Measurements from ENCODE around the gene TTC32.

TTC32 gene

GRCh38 chr2:19914266-19914975, 12.6 kb upstream of the TTC32 start:
- TF ChIP-seq GATA3 (IDR thresholded peaks at IDR 0.05; ENCODE audit: low read depth, low read length) (no peak), GATA2 (IDR thresholded peaks at IDR 0.05; ENCODE audit: low read depth, low read length) (no peak)

DNA sequence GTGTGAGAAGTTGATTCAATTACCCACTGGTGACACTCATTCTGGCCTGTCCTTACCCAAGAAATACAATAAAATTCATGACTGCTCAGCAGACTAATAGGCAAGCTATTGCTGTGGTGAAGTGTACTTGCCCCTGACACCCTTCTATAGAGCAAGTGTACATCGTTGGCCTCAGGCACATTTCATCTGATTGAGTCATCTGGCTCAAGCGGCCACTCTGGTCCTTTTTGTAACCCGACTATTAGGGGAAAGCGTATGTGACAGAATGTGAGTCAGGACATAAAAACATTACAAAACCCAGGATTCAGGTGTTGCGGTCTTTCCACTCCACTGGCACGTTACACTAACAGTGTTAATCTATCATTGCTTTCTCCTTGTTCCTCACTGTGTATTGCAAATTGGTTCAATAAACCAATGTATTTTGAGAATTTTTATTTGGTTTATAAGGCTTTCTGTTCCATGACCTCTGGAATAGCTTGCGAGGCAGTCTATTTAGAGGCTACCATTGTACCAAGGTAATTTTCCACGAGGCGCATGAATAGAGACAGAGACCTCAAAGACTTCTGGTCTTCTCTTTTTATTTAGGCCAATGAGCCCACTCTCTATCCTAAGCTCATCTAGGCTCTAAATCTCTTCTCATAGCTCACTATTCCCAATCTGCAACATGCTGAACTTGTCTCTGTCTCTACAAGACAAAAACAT, 10.2 kb upstream of the TTC32 start:
- no peak for TF ChIP-seq GATA2 (IDR thresholded peaks at IDR 0.05; ENCODE audit: low read depth, low read length)
- no peak for TF ChIP-seq GATA3 (IDR thresholded peaks at IDR 0.05; ENCODE audit: low read depth, low read length)

GRCh38 chr2:19902216-19902740, 495 bp upstream of the TTC32 start:
- TF ChIP-seq GATA2 (IDR thresholded peaks at IDR 0.05; ENCODE audit: low read depth, low read length), result no peak
- TF ChIP-seq GATA3 (IDR thresholded peaks at IDR 0.05; ENCODE audit: low read depth, low read length), result no peak

DNA sequence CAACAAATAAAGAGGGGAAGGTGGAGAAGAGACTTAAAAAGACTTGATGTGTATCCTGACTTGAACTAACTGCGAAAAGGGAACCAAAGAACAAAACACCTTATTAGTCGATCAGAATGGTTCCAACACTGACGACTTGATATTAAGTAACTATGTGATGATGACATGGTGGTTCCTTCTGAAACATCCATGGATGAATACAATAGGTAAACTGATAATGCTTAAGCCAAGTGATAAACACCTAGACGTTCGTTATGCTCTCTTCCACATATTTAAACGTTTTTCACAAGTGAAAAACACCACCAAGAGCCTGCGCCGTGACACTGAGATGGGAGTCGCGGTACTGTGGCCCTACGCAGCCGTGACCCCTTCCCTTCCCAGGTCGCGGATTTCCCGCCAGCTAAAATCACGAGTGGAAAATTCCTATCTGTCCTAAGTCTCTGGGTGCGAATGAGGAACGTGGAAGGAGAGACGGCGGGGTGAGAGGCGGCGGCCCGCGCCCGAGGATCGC, 797 bp downstream of the TTC32 start:
- no peak for TF ChIP-seq GATA2 (IDR thresholded peaks at IDR 0.05; ENCODE audit: low read depth, low read length)
- TF ChIP-seq GATA3 (IDR thresholded peaks at IDR 0.05; ENCODE audit: low read depth, low read length), result no peak

DNA sequence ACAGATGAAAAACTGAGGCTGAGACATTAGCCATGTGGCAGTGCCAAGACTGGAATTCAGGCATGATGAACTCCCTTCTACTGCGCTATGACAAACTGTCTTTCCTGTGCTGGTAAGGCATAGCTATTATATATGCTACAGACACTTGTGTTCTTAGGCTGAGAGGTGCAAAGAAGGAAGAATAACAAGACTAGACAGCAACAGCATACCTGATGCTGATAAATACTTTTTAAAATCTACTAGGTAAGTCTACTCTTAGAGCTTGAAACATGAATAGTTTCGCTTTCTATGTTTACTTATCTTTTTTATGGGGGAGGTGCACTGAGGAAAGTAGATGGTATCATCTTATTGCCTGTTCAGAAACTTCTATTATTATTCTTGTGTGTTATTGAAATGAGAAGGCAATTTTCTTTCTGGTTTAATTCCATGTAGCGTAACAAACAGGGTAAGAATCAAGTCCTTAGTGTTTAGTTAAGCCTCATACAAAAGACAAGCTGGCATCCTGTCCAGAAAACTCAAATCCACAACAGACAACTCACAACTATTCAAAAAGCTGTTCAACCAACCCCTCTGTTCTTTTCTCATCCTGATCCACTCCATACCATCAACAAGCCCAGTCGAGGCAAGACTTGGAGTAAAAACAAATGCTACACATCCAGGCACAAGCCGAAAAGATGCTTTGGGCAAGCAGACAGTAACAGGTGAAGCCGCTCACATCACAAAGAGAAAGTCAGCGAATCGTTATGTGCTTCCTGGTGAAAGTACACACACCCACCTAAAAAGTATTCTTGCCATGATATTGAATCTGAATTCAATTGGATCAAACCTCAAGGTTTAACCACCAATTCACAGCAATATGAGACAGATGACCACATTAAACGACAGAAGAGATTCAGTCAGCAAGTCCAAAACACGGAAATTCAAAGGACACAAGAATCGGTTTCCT, 1.5 kb downstream of the TTC32 start:
- TF ChIP-seq GATA2 (IDR thresholded peaks at IDR 0.05; ENCODE audit: low read depth, low read length) (no peak), GATA3 (IDR thresholded peaks at IDR 0.05; ENCODE audit: low read depth, low read length) (no peak)

- TF ChIP-seq GATA2 (IDR thresholded peaks at IDR 0.05; ENCODE audit: low read depth, low read length) (no peak), GATA3 (IDR thresholded peaks at IDR 0.05; ENCODE audit: low read depth, low read length) (no peak)
Measured at GRCh38 chr2:19898592-19899329, 3.0 kb downstream of the TTC32 start.

GRCh38 chr2:19897623-19898245, 4.0 kb downstream of the TTC32 start:
- no peak for TF ChIP-seq GATA3 (IDR thresholded peaks at IDR 0.05; ENCODE audit: low read depth, low read length)
- TF ChIP-seq GATA2 (IDR thresholded peaks at IDR 0.05; ENCODE audit: low read depth, low read length), result no peak

GRCh38 chr2:19895535-19895934, 6.2 kb downstream of the TTC32 start:
- TF ChIP-seq GATA3 (IDR thresholded peaks at IDR 0.05; ENCODE audit: low read depth, low read length) (no peak), GATA2 (IDR thresholded peaks at IDR 0.05; ENCODE audit: low read depth, low read length) (no peak)

GRCh38 chr2:19894134-19894792, 7.5 kb downstream of the TTC32 start:
- no peak for TF ChIP-seq GATA3 (IDR thresholded peaks at IDR 0.05; ENCODE audit: low read depth, low read length)
- TF ChIP-seq GATA2 (IDR thresholded peaks at IDR 0.05; ENCODE audit: low read depth, low read length), result no peak

DNA sequence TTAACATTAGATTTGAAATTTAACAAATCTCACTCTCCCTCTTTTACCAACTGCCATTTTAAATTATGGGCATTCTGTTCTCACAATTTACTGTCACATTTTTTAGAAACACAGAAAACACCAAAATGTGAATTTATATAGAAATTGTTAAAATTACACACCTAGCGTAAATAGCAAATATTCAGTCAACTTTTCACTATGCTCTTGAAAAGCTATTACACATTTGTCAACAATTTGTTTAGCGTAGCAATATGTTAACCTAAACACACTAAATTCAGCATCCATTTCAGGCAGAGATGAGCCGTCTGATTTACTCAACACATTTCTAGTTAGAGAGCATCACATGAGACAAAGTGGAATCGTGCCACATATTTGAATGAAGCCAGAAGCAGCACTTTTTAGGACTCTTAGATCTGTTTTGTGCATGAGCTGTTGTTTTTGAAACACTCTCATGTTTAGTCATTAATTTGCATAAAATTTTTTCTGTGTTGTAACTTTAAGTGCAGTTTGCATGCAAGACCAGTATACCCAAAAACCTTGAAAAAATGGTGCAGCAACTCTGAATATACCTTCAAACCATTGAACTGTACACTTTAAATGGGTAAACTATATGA, 8.2 kb downstream of the TTC32 start:
- TF ChIP-seq GATA3 (IDR thresholded peaks at IDR 0.05; ENCODE audit: low read depth, low read length) (no peak), GATA2 (IDR thresholded peaks at IDR 0.05; ENCODE audit: low read depth, low read length) (no peak)

GRCh38 chr2:19890104-19890503, 11.7 kb downstream of the TTC32 start:
- TF ChIP-seq GATA2 (IDR thresholded peaks at IDR 0.05; ENCODE audit: low read depth, low read length) (no peak), GATA3 (IDR thresholded peaks at IDR 0.05; ENCODE audit: low read depth, low read length) (no peak)

DNA sequence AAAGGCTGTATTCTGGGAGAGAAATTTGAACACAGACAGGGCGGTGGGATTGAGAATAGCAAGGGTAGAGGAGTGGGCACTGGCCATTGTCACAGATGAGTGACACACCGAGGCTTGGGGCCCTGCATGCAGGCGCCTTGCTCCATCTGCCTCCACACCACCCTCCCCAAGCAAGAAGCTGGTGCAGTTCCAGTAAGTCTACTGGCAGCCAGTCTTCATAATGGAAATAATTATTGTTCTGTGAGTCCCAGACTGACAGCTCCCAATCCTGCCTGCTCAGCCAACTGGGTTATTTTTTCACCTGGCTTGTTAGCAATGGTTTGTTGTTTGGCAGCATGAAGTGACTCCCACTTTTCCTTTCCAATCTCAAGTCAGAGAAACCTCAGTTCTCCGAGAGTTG, 13.0 kb downstream of the TTC32 start:
- TF ChIP-seq GATA2 (IDR thresholded peaks at IDR 0.05; ENCODE audit: low read depth, low read length), result no peak
- TF ChIP-seq GATA3 (IDR thresholded peaks at IDR 0.05; ENCODE audit: low read depth, low read length), result no peak

All from SH-SY5Y (cell line).